GM19351 (cell line): Measurements from ENCODE around the gene MAP3K10.
"Not testable (repeated sequence)": the region's sequence is repeated elsewhere in the genome, so short reads cannot be mapped to it uniquely, and the experiment has no call there.

Source experiments
- ATAC-seq: cut with Tn5 transposase; IDR thresholded peaks from one replicate; pipeline ENCODE4 v1.9.1; 2021; ENCODE audit warnings: mild to moderate bottlenecking, moderate library complexity; ENCODE audit not compliant: unreplicated experiment

MAP3K10 gene

DNA sequence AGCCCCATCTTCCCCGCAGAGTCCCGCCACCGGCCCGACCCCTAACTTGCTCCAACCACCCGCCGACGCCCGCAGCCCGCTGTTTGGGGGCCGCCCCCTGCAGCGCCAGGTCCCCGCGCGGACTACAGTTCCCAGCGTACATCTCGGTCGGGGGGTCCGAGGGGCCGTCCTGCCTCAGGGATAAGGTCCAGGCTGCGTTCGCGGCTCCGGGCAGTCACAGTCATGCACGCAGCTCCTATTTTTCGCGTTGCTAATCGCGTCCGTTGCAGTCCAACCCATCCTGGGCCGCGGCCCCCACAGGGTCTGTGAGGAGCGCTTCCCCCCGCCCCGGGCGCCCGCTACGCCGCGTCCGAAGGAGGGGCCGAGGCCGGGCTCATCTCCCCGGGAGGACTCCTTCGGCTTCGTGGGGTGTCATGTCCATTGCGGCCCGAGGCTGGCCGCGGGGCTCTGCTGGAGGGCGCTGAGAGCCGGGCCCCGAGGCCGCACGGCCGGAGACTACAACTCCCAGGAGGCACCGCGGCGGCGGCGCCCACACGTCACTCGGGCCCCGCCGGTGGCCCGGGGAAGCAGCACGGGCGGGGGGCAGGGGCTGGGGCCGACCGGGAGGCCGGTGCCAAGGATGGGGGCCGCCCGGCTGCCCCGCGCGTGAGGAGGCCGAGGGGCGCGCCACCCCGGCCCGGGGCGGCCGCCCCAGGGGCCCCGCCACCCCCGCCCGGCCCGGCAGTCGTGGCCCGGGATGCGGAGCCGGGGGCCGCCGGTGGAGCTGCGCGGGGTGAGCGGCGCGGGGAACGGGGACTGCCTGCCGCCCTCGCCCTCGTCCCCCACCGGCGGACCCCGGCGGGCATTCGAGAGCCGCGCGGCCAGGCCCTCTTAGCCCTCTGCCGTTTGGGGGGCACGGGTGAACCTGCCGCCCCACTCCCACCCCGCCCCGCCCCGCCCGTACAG, at the start of gene MAP3K10:
Gene MAP3K10 (plus strand): TSS at position 536 of the 945 bp plus-strand sequence. CDS start 606 bp downstream, outside the sequence.
- ATAC-seq = peak; percentile 69

- ATAC-seq = no peak
These were observed 49.7 kb upstream of the MAP3K10 start for GRCh38 chr19:40141551-40141950.

DNA sequence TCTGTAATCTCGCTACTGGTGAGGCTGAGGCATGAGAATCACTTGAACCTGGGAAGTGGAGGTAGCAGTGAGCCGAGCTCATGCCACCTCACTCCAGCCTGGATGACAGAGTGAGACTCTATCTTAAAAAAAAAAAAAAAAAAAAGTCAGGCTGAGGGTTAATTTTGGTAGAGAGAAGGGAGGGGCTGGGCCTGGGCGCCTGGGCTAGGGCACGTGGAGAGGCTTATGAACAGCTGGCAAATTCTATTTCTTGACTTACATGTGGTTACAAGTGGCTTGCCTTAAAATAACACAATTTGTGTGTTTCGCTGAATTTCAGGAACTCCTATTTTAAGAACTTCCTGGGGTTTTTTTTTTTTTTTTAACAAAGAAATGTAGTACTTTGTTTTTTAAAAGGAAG, 47.6 kb upstream of the MAP3K10 start:
- no peak for ATAC-seq

DNA sequence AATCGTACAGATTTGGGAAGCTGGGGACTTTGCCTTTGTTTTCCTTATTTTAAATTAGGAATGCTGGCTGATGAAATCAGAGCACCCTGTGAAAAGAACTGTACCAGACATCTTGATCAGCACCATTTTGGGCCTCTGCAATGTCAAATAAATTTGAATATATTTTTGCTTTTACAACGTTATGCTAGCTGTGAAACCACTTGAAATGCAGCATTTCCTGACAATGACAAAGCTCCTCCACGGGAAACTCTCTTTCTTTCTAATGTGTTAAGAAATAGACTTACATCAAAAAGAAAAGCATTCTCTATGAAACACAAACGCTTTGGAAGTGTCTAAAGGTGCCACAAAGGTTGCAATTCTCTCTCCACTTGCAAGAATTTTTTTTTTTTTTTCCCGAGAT, 47.1 kb upstream of the MAP3K10 start:
- no peak for ATAC-seq

GRCh38 chr19:40144947-40145748, 46.1 kb upstream of the MAP3K10 start:
- ATAC-seq = no peak

DNA sequence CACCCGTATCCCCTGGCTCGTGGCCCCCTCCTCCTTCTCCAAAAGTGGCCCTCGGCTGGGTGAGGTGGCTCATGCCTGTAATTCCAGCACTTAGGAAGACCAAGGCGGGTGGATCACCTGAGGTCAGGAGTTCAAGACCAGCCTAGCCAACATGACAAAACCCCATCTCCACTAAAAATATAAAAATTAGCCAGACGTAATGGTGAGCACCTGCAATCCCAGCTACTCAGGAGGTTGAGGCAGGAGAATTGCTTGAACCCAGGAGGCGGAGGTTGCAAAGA, 45.5 kb upstream of the MAP3K10 start:
- not testable (repeated sequence) for ATAC-seq

GRCh38 chr19:40147338-40147692, 43.9 kb upstream of the MAP3K10 start:
- ATAC-seq = no peak

DNA sequence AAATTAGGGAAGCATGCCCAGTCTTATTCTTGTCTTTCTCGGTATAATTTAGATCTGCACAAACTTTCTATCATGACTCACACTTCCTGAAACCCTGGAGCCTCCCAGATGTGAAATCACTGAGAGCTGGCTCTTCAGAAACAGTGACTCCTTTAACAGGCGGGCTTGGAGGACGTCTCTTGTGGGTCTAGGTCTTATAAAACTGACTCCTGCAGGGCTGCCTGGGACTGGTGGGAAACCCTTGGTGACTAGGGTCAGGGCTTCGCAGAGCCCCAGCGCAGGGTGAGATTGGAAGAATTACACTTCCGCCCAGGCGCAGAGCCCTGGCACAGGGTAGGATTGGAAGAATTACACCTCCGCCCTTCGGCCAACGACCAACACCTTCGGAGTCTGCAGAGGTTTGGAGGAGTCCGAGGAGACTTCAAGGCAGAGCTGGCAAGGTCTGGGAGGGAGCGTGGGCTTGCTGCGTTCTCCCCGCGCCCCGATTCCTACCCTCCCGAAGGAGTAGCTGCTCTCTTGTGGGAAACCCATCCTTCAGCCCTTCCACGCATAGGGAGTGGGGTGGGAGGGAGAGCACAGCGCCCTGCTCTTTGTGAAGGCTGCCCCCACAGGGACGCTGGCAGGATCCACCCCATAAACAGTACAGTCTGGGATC, 43.4 kb upstream of the MAP3K10 start:
- ATAC-seq = no peak

- ATAC-seq = no peak
These were observed 41.7 kb upstream of the MAP3K10 start for GRCh38 chr19:40149501-40149900.

- ATAC-seq = no peak
These were observed 41.1 kb upstream of the MAP3K10 start for GRCh38 chr19:40150170-40150569.

- no peak for ATAC-seq
These were observed 37.0 kb upstream of the MAP3K10 start for GRCh38 chr19:40154121-40154680.

- ATAC-seq = no peak
These were observed 35.4 kb upstream of the MAP3K10 start for GRCh38 chr19:40155749-40156265.

- ATAC-seq = no peak
These were observed 34.2 kb upstream of the MAP3K10 start for GRCh38 chr19:40157059-40157458.

GRCh38 chr19:40159744-40160143, 31.5 kb upstream of the MAP3K10 start:
- no peak for ATAC-seq

DNA sequence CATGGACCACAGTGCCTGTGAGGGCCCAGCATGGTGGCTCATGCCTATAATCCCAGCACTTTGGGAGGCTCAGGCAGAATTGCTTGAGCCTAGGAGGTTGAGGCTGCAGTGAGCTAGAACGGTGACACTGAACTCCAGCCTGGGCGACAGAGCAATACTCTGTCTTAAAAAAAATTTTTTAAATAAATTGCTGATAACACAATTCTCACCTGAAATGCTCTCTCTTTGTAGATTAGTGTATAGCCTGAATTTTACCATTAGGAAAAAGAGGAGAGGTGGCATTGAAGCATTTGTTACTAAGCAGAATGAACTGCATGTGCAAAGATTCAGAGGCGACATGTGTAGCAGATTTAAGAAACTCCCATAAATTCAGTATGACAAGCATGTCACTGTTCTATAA, 29.1 kb upstream of the MAP3K10 start:
- ATAC-seq = no peak

DNA sequence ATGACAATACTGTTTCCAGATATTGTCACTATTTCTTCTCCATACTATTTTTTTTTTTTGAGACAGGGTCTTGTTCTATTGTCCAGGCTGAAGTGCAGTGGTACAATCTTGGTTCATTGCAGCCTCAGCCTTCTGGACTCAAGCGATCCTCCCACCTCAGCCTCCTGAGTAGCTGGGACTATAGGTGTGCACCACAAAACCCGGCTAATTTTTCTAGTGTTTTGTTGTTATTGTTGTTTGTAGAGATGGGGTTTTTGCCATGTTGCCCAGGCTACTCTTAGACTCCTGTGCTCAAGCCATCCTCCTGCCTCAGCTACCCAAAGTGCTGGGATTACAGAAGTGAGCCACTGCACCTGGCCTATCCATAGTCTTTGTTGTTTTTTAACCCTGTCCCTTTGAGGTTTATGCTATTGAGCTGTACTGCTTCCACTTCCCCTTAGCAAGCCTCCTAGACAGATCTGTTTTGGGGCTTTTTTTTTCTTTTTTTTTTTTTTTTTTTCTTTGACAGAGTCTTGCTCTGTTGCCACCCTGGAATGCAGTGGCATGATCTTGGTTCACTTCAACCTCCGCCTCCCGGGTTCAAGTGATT, 27.6 kb upstream of the MAP3K10 start:
- ATAC-seq = no peak

DNA sequence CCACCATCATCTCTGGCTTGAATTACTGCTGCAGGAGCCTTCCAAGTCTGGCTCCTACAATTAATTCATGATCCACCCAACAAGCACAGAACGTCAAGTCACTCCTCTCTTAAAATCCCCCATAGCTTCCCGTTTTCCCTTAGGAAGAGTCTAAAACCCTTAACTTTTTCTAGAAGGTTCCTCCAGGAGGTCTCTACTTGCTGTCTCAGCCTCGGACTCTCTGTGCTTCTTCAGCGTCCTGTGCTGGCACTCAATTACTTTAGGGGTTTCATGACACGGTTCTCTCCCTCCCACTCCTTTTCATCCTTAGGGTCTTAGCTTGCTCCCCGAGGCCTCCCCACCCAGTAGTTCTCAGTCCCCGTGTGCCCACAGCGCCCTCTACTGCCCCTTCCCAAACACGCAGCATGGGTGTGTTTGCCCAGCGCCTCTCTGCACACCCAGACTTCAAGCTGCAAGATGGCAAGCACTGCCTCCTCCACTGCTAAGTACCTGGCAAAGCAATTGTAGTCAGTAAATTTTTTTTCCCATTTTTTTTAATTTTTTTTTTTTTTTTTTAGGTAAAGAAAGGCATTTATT, 25.8 kb upstream of the MAP3K10 start:
- no peak for ATAC-seq

- not testable (repeated sequence) for ATAC-seq
These were observed 21.5 kb upstream of the MAP3K10 start for GRCh38 chr19:40169482-40170302.

DNA sequence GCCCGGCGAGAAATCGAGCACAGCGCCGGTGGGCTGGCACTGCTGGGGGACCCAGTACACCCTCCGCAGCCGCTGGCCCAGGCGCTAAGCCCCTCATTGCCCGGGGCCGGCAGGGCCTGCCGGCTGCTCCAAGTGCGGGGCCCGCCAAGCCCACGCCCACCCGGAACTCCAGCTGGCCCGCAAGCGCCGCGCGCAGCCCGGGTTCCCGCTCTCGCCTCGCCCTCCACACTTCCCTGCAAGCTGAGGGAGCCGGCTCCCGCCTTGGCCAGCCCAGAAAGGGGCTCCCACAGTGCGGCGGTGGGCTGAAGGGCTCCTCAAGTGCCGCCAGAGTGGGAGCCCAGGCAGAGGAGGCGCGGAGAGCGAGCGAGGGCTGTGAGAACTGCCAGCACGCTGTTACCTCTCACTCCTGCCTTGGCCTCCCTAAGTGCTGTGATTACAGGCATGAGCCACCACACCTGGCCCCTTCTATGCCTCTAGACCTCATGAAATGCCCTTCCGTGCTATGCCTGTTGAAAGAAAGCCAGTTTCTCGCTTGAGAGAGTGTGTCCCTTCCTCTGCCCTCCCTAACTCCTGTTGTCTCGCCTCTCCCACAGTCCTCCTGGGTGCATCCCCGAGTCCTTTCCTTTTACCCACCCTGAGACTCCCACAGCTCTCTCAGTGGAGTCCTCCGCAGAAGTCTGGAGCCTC, 20.8 kb upstream of the MAP3K10 start:
- ATAC-seq = not testable (repeated sequence)
